GM19328 (cell line): ENCODE measurements around the gene KLF2.

Source experiments
- ATAC-seq: cut with Tn5 transposase; IDR thresholded peaks from one replicate; pipeline ENCODE4 v1.9.1; 2021; ENCODE audit warnings: mild to moderate bottlenecking, moderate library complexity; ENCODE audit not compliant: unreplicated experiment

The KLF2 gene

DNA sequence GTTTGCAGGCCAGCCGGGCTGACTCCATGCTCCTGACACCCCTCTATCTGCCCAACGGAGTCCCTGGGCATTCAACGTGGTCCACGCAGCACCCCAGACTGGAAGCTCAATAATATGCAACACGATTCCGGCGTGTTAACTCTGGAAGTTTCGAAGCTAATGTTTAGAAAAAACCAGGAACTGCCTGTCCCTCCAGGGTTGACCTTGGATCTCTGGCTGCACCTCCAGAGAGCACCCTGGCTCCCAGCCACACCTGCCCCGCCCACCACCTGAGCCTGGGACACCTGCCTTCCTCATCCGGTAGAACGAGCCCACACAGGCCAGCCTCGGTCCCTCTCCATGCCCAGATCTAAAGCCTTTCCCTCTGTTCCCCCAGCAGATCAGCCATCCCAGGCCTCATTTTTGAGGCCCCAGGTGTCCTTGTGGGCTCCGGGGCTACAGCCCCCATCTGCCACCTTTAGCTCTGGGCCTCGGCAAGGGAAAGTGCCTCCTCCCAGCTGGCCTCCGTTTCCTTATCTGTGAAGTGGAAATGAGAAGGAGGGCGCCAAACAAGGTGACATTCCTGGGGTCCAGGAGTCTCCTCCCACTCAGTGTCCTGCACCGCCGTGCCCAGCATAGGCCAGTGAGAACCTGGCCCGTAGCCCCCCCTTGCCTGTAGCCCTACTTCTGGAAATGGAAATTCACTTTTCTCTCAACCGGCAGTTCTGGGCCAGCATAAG lies 38.7 kb downstream of the KLF2 start:
- ATAC-seq, result no peak

DNA sequence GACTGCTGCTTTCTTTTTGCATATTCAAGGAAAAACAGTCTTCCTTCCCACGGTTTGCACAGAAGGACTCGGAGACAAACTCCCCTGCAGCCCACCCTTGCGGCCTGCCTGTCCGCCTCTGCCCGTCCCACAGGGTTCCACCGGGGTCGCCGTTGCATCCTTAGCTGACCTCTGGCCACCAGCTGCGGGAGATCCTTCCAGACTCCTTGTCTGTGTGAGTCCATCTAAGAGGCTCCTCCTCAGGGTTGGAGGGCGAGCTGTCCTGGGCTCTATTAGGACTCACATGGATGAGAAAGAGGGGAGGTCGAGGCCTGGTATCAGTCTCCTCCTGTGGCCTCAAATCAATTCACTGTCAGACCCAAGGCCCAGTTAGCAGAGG lies 39.2 kb downstream of the KLF2 start:
- no peak for ATAC-seq

DNA sequence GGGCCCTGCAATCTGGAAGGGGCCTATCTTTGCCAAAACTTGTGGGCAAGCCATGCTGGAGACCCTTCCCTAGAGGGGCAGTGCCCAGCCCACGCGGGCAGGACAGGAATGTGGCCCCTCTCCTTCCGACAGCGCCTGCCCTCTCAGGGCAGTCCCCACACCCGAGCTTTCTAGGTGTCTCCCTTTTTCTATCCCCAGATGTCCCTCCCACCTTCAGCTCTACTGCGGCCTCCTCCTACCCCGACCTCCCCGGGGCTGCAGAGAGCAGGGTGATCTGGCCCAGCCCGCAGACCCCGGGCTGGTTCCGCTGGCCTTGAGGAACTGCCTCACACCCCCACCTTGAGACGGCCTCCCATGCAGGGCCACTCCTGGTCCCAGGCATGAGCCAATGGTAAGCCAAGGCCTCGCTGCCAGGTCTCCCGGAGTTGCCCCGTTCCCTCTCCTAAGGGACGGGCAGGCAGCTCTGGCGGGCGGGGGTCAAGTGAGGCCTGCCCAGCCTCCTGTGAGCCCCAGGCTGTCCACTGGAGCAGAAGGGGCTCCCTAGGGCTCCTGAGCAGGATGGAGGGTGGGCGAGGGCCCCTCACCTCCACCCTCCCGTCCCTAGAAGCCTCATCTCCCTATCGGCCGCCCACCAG lies 39.7 kb downstream of the KLF2 start:
- ATAC-seq, result no peak

DNA sequence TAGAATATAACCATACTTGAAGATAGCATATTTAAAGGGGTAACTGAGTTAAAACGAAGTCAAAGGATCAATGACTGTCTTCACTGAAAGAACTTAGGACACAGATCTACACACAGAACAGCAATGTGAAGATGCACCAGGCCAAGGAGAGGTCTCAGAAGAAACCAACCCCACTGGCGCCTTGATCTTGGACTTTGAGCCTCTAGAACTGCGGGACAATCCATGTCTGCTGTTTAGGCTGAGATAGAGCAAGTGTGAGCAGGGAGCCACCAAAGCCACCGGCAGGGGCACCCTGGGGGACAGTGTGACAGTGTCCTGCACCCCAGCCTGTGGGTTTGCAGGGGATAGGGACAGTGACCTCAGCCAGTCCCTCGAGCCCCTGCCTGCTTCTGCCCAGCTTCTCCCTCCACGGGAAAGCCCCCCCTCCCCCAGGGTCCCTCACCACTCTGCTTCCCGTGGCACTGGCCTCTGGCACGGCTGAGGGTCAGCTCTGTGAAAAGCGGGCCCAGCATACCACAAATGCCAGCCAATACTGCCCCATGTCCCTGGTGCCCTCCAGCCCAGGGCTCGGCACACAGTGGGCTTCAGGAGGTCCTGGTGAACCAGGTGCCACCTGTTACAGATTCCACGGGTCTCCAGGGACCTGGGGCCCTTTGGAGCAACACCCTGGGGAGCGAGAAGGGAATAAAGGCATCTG lies 40.8 kb downstream of the KLF2 start:
- no peak for ATAC-seq

DNA sequence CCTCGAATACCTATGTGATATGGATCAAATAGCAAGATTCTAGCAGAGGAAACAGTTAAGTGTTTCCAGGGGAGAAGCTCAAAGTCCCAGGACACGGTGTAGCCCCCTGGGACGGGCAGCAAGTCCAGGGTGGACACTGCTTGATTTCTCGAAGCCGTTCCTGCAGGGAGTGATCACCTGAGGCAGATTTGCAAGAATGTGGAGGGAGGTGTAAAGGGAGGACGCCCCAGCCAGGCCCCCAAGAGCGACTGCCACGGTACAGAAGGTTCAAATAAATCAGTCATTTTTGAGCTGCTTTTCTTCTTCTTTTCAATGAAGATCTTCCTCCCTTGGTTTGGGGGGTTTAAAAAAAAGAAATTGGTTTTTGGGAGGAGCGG lies 41.4 kb downstream of the KLF2 start:
- ATAC-seq, result no peak

DNA sequence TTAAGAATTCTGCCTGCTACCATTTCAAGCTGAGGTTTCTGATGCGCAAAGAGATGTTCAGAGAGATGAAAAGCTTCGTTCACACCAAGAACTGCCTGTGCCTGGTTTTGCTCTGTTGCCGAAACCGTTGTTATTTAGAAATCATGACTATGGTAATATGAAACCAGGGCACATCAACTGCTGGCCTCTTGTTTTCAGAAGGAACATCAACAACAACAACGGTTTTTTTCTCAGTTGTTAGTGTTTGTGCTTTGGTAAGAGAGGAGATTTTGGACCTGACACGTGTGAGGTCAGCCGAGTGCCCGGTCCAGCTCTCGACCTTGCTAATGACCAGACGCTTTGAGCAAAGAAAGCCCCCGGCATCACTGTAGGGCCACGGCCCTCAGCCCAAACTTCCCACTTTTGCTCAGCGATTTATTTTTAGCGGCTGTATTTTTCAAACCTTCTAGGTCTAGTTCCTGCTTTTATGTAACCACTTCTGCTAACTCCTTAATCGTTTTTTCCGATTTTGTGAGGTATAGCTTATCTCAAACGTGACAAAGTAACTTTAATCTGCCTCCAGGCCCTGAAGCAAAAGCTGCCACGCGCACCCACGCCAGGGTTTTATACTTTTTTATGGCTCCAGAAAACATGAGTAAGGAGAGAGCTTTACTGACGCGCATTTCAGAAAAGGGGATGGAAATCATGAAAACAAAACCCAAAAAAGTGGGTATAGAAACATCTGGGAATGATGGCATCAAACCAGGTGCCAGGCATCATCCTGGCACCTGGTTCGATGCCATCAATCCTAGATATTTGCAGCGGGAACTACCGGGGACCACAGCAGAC lies 42.0 kb downstream of the KLF2 start:
- ATAC-seq, result no peak

DNA sequence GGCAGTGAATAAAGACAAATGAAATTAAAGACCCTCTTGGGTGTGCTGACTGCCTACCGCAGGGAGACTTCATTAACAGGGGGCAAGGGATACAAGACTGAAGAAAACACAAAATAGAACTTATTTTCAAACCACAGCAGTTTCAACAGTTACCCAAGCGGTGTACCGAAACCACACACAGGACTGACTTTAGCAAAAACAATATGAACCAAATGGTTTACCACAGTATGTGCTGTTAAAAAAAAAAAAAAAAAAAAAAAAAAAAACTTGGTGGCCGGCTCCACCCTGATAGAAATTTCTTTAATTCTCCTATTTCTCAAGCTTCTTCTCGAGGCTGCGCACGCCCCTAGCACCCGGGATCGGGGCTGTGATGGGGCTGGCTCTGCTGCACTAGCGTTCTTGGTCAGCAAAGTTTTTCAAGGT lies 42.6 kb downstream of the KLF2 start:
- no peak for ATAC-seq

DNA sequence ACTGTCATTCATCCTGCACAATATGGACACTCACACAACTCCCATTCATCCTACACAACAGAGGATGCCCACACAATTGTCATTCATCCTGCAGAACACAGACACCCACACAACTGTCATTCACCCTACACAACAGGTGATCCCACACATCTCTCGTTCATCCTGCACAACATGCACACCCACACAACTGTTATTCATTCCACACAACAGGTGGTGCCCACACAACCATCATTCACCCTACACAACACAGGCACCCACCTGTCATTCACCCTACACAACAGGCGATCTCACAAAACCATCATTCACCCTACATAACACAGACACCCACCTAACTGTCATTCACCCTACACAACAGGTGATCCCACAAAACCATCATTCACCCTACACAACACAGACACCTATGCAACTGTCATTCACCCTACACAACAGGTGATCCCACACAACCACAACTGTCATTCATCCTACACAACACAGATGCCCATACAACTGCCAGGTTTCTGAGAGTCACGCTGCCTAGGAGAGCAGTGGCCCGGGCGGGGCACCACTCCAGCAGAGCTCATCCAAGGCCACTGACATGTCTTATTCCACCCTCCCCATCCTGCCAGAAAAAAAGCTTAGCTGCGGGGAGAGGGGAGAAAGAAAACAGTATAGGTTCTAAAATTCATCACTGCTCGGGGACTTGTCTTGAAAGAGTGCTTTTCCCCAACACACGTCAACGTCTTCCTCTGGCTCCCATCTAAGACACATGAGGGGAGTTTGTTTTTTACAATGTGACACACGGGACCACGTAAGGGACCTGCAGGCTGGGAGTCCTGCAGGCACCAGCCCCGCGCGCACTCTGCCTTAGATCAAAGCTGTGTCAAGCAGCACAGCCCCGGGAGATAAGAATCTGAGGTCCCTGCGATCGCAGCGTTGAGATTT lies 44.0 kb downstream of the KLF2 start:
- ATAC-seq, result no peak

DNA sequence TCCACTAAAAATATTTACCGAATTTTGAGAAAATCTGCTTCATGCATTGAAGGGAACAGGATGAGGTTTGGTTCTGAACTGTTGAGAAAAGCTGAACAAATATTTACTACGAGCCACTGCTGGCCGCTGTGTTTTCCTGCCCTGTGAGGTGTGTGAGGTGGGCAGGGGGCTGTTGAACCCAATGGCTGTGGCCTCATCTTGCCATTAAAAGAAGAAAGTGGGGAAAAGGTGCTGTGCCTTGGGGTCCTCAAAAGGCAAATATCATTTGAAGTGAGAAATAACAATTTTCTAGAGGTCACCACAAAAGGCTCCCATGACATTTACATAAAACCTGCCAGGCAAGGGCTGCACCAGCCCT lies 44.7 kb downstream of the KLF2 start:
- ATAC-seq, result no peak

DNA sequence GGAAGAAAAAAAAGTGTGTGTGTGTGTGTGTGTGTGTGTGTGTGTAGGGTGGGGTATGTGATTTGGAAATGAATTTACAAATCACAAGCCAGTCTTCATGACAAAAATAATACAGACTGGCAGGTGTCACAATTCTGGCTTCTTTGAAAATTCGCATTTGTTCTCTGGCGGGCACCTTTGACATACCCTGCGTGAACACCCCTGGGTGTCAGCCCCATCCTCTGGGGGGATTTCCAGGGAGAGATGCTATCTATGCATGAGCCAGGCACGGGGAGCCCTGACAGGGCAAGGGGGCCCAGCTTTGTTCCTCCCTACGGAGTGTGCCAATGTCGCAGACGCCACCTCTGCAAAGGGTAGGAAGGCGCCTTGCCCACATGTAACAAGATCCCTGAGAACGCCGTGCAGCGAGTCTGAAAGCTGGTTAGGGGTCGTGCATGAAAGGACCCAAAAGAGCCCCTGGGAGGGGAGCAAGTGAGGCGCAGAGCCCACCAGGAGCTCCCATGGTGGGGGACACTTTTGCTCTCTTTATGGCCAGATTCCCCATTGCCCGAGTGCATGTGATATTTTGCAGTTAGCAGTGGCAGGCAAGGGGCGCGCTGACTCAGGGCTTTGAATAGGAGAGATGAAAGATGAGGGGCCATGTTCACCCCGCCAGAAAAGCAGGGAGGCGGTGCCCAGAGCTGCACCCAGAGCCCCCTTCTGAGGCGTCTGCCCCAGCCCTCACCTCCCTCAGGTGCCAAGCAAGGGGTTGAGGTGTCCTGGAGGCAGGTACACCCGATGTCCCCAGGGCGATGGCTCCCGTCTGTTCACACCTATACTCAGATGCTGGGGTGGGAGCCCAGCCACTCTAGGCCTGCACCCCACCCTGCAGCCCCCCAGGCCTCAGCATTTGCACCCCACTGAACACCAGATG lies 45.3 kb downstream of the KLF2 start:
- no peak for ATAC-seq

DNA sequence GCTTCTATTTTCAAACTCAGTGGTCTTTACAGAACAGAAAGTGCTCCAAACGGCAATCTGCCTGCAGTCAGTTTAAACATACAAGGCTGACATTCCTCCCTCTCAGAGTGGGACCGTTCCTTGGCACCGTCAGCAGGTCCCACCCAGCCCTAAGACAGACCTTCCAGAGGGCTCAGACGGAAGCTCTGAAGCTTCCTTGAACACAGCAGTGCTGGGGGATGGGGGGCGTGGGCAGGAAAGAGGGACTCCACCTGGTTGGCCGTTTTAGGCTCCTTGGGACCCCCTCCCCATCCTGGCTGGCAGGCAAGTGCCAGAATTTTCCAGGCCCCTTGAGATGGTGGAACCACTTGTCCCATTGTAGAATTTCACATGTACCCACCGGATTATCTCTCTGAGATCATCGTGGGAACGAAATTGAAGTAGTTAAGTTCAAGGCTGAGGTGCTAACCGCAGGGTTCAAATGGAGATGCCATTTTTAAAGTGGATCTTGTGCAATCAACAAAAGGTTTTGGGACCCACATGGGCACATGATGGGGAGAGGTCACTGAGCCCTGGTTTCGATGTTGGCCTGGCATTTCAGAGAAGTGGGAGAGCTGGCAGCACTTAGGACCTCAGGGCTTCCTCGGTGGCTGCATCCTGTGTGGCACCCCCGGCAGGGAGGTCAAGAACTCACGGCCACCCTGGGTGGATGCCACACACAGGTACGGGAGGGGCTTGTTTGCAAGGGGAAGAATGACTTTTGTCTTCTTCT lies 46.2 kb downstream of the KLF2 start:
- ATAC-seq, result no peak

DNA sequence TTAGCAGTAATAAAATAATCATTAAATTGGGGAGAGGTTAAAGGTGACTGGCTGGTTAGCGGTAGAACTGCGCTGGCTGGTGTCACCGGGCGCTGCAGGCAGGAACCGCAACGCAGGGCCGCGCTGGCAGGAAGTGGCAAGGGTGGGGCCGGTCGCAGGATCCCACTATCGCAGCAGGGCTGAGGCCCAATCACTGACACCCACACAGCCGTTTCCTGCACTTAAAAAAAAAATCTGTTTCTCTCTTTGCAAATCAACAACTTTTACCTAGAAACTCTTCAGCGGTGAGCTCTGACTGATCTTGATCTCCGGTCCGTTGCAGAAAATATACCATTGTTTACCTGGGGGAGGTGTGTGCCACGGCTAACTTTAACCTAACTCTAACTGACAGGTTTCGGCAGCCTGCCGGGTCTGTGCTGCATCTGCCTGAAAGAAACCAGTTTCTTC lies 46.9 kb downstream of the KLF2 start:
- peak; percentile 57 for ATAC-seq

DNA sequence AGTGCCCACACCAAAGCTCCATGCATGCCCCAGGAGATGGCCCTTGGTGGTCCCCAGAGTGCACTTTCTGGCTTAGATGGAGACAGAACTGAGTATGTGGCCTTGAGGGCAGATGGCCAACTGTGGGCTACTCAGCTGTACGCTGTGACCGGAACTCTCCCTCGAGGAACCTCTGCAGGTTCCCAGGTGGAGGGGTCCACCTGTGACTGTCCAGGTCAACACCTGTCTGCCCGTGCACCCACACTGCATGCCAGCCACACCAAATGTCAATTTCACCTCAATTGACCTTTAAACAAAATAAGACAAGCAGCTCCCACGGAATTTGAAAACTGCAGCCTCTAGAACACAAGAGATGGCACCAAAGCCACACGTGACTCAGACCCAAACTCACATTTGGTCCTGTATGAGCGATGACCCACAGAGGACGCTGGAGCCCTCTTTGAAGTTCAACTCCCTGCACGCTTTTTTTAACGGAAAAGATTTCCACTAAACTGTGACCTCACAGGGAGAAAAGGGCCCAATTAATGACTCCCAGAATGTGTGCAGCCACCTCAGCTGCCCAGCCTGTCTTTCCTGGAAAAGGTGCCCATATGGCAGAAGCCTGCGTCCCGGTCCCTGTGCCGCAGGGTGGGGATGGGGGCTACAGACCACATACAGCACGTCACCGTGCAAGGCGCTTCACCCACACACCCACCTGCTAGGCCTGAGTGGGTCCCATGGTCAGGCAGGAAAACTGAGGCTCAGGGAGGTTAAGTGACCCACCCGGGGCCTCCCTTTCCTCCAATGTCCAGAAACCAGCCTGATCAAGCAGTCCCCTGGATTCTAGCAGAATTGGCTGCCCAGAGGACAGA lies 47.7 kb downstream of the KLF2 start:
- no peak for ATAC-seq

DNA sequence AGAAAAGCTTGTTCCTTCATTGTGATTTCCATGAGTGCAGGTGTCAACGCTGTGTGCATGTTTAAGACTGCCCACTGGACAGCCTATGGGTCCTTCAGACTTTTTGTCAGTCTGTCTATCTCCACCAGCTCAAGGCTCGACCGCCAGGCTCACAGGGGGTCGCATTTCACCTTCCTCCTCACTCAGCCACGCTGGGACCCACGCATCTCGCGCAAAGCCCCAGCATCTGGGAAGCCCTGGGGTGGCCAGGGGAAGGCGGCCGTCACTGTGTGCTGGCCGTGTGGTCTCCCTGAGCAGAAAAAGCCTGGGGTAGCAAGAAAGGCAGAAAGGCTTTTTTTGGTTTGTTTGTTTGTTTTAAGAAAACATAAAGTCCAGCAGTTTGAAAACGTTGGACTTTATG lies 48.5 kb downstream of the KLF2 start:
- ATAC-seq, result no peak

DNA sequence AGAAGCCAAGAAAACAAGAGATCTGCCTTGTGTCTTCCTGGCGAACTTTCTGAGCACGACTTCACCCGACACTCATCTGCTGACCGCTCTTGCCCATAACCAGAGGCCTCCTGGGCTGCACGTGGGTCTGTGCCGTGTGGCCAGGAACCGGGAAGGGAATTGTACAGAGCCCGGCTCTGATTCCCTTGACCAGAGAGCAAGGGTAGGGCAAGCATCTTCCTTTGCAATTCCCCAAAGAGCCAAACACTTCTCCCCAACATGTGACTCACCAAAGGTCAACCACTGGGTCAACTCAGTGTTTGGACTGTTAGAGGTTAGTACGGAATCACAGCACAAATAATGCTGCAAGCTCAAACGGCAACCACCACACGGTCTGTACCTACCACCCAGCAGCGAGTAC lies 48.9 kb downstream of the KLF2 start:
- no peak for ATAC-seq

DNA sequence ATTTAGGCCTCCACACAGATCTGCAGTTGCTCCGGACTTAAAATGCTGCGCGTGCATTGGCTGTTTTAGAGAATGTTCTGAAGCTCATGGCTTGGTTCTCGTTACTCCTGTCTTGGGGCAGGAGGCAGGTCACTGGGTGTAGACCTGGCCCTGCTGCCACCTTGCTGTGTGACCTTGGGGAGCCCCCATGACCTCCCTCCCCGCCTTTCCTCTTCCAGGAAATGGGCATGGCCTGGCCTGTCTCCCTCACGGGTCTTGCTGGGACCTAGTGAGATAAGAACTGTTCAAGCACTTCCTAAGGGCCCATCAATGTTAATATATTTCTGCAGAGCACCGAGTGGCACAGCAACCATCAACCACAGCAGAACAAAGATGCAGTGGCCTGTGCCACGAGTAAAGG lies 49.4 kb downstream of the KLF2 start:
- no peak for ATAC-seq

DNA sequence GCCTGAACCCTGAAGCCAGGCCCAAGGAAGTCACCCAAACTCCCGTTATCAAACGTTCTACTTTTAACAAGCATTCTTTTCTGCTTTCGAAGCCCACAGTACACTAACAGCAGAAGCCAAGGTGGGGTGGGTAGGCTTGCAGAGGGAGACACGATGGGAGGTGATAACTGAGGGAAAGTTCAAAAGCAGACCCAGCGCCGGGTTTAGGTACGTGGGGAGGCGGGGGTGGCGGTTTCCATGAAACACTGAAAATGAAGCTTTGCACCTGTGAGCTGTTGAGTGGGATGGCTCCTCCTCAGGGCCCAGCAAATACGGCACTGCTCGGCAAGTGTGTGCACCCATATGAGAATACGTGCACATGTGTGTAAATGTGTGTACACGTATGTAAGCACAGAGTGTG lies 49.8 kb downstream of the KLF2 start:
- no peak for ATAC-seq
